Measurements from ENCODE around the gene FMN2.

FMN2 gene

DNA sequence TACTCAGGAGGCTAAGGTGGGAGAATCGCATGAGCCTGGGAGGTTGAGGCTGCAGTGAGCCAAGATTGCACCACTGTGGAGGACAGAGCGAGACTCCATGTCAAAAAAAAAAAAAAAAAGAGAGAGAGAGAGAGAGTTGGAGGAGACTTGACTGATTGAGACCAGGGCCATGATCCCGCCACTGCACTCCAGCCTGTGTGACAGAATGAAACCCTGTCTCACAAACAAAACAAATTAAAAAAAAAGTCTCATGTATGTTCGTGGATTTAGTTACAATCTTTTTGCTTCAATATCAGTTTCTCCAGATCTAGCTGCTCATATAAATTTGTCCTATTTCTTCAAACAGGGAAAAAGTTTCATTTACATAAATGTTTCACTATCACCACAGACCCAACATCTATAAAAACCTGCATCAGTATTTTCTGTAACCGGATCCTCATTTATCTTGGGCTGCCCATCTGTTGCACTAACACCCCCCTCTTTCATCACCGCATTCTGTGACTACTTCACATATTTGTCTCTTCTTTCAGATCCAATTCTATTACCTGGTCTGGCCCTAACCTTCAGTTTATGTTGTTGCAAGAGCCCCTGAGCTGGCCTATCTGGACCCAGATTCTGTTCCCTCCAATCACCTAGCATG is 393.2 kb downstream of the FMN2 start (continued):
- TF ChIP-seq ZNF280D (tag by site-specific recombination; IDR thresholded peaks at IDR 0.05): no peak
- TF ChIP-seq ZNF658 (tag by site-specific recombination; IDR thresholded peaks at IDR 0.05): no peak
- TF ChIP-seq, protein P1, sequence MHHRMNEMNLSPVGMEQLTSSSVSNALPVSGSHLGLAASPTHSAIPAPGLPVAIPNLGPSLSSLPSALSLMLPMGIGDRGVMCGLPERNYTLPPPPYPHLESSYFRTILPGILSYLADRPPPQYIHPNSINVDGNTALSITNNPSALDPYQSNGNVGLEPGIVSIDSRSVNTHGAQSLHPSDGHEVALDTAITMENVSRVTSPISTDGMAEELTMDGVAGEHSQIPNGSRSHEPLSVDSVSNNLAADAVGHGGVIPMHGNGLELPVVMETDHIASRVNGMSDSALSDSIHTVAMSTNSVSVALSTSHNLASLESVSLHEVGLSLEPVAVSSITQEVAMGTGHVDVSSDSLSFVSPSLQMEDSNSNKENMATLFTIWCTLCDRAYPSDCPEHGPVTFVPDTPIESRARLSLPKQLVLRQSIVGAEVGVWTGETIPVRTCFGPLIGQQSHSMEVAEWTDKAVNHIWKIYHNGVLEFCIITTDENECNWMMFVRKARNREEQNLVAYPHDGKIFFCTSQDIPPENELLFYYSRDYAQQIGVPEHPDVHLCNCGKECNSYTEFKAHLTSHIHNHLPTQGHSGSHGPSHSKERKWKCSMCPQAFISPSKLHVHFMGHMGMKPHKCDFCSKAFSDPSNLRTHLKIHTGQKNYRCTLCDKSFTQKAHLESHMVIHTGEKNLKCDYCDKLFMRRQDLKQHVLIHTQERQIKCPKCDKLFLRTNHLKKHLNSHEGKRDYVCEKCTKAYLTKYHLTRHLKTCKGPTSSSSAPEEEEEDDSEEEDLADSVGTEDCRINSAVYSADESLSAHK (tag by site-specific recombination; IDR thresholded peaks at IDR 0.05): no peak
- TF ChIP-seq YY1 (tag by site-specific recombination; IDR thresholded peaks at IDR 0.05): no peak
- TF ChIP-seq ZNF654 (tag by site-specific recombination; IDR thresholded peaks at IDR 0.05; ENCODE audit: low read depth): no peak
- no peak for TF ChIP-seq IKZF3 (tag by site-specific recombination; IDR thresholded peaks at IDR 0.05)
- no peak for TF ChIP-seq ZNF768 (tag by site-specific recombination; IDR thresholded peaks at IDR 0.05)
- TF ChIP-seq, protein P2, sequence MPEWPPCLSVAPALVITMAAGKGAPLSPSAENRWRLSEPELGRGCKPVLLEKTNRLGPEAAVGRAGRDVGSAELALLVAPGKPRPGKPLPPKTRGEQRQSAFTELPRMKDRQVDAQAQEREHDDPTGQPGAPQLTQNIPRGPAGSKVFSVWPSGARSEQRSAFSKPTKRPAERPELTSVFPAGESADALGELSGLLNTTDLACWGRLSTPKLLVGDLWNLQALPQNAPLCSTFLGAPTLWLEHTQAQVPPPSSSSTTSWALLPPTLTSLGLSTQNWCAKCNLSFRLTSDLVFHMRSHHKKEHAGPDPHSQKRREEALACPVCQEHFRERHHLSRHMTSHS (tag by site-specific recombination; IDR thresholded peaks at IDR 0.05): no peak
- no peak for TF ChIP-seq ZSCAN18 (tag by site-specific recombination; IDR thresholded peaks at IDR 0.05)
- TF ChIP-seq HOXC10 (CRISPR knock-in tag; IDR thresholded peaks at IDR 0.05): no peak
- no peak for TF ChIP-seq ZNF416 (tag by site-specific recombination; IDR thresholded peaks at IDR 0.05)
- no peak for TF ChIP-seq ZNF202 (tag by site-specific recombination; IDR thresholded peaks at IDR 0.05; ENCODE audit: borderline replicate concordance)
- no peak for TF ChIP-seq ZNF2 (tag by site-specific recombination; IDR thresholded peaks at IDR 0.05)
- 0 out of 2 replicates have a peak, but pooled peaks have one; percentile 38 for TF ChIP-seq WT1 (tag by site-specific recombination; IDR thresholded peaks at IDR 0.05)
- TF ChIP-seq ZNF354C (tag by site-specific recombination; IDR thresholded peaks at IDR 0.05; ENCODE audit: borderline replicate concordance, low read depth): no peak
- TF ChIP-seq KLF8 (tag by site-specific recombination; IDR thresholded peaks at IDR 0.05): no peak; the same call in 1 of the 2 replicates
- TF ChIP-seq, protein P3, sequence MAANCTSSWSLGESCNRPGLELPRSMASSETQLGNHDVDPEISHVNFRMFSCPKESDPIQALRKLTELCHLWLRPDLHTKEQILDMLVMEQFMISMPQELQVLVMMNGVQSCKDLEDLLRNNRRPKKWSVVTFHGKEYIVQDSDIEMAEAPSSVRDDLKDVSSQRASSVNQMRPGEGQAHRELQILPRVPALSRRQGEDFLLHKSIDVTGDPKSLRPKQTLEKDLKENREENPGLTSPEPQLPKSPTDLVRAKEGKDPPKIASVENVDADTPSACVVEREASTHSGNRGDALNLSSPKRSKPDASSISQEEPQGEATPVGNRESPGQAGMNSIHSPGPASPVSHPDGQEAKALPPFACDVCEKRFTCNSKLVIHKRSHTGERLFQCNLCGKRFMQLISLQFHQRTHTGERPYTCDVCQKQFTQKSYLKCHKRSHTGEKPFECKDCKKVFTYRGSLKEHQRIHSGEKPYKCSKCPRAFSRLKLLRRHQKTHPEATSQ (tag by site-specific recombination; IDR thresholded peaks at IDR 0.05): no peak
- no peak for TF ChIP-seq ZNF433 (tag by site-specific recombination; IDR thresholded peaks at IDR 0.05; ENCODE audit: low read depth)
- TF ChIP-seq ZNF169 (tag by site-specific recombination; IDR thresholded peaks at IDR 0.05): no peak
- no peak for TF ChIP-seq ZNF677 (tag by site-specific recombination; IDR thresholded peaks at IDR 0.05)
- TF ChIP-seq TSHZ1 (tag by site-specific recombination; IDR thresholded peaks at IDR 0.05; ENCODE audit: borderline replicate concordance): no peak
- no peak for TF ChIP-seq ZNF140 (tag by site-specific recombination; IDR thresholded peaks at IDR 0.05)
- no peak for TF ChIP-seq ZBTB26 (tag by site-specific recombination; optimal IDR thresholded peaks at IDR 0.05)
